OCI-M2 (cell line): Measurements from ENCODE around the gene CST9L.

ENCODE experiments used
- DNase-seq: peaks from one replicate; lab custom pipeline; 2025; ENCODE audit not compliant: unreplicated experiment; lab: John Stamatoyannopoulos, UW

The CST9L gene

GRCh38 chr20:23547613-23548012 is 20.7 kb downstream of the CST9L start:
- no peak for DNase-seq

- DNase-seq = no peak
Measured at GRCh38 chr20:23546435-23547144, 21.7 kb downstream of the CST9L start.

GRCh38 chr20:23544133-23544532 is 24.2 kb downstream of the CST9L start:
- no peak for DNase-seq

- DNase-seq = no peak
Measured at GRCh38 chr20:23542801-23543200, 25.5 kb downstream of the CST9L start.

- DNase-seq = no peak
Measured at GRCh38 chr20:23541776-23542175, 26.5 kb downstream of the CST9L start.

- DNase-seq = no peak
Measured at GRCh38 chr20:23541330-23541729, 27.0 kb downstream of the CST9L start.

- DNase-seq = no peak
Measured at GRCh38 chr20:23540624-23541023, 27.7 kb downstream of the CST9L start.

GRCh38 chr20:23537030-23537429 is 31.3 kb downstream of the CST9L start:
- DNase-seq = no peak

- DNase-seq = no peak
Measured at GRCh38 chr20:23536328-23536974, 31.8 kb downstream of the CST9L start.

- no peak for DNase-seq
Measured at GRCh38 chr20:23534801-23535593, 33.3 kb downstream of the CST9L start.

GRCh38 chr20:23533161-23533560 is 35.1 kb downstream of the CST9L start:
- no peak for DNase-seq

- DNase-seq = no peak
Measured at GRCh38 chr20:23532533-23532932, 35.8 kb downstream of the CST9L start.

- DNase-seq = no peak
Measured at GRCh38 chr20:23530937-23531567, 37.2 kb downstream of the CST9L start.

GRCh38 chr20:23528867-23529431 is 39.3 kb downstream of the CST9L start:
- no peak for DNase-seq

- DNase-seq = no peak
Measured at GRCh38 chr20:23526850-23527249, 41.4 kb downstream of the CST9L start.

- DNase-seq = no peak
Measured at GRCh38 chr20:23524146-23524545, 44.1 kb downstream of the CST9L start.

GRCh38 chr20:23520185-23520584 is 48.1 kb downstream of the CST9L start:
- no peak for DNase-seq

- DNase-seq = no peak
Measured at GRCh38 chr20:23519556-23519955, 48.7 kb downstream of the CST9L start.

- DNase-seq = no peak
Measured at GRCh38 chr20:23517719-23518118, 50.6 kb downstream of the CST9L start.

GRCh38 chr20:23515250-23515939 is 52.9 kb downstream of the CST9L start:
- DNase-seq = no peak

GRCh38 chr20:23514848-23515247 is 53.4 kb downstream of the CST9L start:
- no peak for DNase-seq
